H1 (cell line): ENCODE results near the gene SPSB2.

Experiments used
- CTBP2 ChIP-seq: IDR thresholded peaks from 2 replicates; pipeline ENCODE4 v1.7.0; 2011; ENCODE audit warnings: borderline replicate concordance, mild to moderate bottlenecking, moderate library complexity, mixed read lengths, low read length; ENCODE audit not compliant: insufficient read depth, insufficient read length
- JUN ChIP-seq: IDR thresholded peaks from 2 replicates; pipeline ENCODE4 v1.6.1; 2011; ENCODE audit warnings: low read depth, mild to moderate bottlenecking, improper control_type of control experiment, low read length
- JUND ChIP-seq: IDR thresholded peaks from 2 replicates; pipeline ENCODE4 v1.6.1; 2011; ENCODE audit warnings: mild to moderate bottlenecking, improper control_type of control experiment, low read length
- KDM1A ChIP-seq: fragments of 200-600, 300-600 bp; sonication (generic); IDR thresholded peaks from 2 replicates; pipeline ENCODE4 v1.7.1; 2016; ENCODE audit warnings: mild to moderate bottlenecking, low read length, borderline replicate concordance
- YY1 ChIP-seq: IDR thresholded peaks from 2 replicates; pipeline ENCODE4 v1.6.1; 2011; ENCODE audit warnings: low read depth, mild to moderate bottlenecking, low read length
- TF ChIP-seq, protein P1 (sequence below), 3 experiments: IDR thresholded peaks; 1 replicate in 2 of 3; 2 replicates in 1 of 3; pipeline versions ENCODE4 v1.5.1 to v1.6.1; 2011; ENCODE audit warnings: low read length in 3 of 3, mild to moderate bottlenecking in 3 of 3, inconsistent platforms in 2 of 3, low read depth in 1 of 3, moderate library complexity in 1 of 3; ENCODE audit not compliant: insufficient read depth in 1 of 3; ENCODE audit errors: control extremely low read depth in 1 of 3

DNA sequence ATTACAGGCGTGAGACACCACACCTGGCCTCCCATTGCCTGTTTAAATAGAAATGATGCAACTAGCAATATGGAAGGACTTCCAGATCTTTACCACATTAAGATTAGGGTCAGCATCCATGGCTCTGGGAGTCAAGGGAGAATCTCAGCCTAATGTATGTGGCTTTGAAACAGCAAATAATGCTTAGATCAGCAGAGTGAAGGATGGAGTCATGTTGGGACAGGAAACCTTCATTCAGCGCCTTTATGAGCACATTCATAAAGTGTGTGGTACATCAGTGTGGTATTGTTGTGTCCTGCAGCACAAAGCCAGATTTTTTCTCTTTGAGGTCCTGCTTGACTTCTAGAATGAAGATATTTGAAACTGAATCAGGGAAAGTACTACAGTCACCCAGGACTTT lies 15.3 kb upstream of the SPSB2 start:
- no peak for TF ChIP-seq KDM1A
- TF ChIP-seq JUND = no peak
- TF ChIP-seq, protein P1, sequence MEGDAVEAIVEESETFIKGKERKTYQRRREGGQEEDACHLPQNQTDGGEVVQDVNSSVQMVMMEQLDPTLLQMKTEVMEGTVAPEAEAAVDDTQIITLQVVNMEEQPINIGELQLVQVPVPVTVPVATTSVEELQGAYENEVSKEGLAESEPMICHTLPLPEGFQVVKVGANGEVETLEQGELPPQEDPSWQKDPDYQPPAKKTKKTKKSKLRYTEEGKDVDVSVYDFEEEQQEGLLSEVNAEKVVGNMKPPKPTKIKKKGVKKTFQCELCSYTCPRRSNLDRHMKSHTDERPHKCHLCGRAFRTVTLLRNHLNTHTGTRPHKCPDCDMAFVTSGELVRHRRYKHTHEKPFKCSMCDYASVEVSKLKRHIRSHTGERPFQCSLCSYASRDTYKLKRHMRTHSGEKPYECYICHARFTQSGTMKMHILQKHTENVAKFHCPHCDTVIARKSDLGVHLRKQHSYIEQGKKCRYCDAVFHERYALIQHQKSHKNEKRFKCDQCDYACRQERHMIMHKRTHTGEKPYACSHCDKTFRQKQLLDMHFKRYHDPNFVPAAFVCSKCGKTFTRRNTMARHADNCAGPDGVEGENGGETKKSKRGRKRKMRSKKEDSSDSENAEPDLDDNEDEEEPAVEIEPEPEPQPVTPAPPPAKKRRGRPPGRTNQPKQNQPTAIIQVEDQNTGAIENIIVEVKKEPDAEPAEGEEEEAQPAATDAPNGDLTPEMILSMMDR (IDR thresholded peaks at IDR 0.05; ENCODE audit: control extremely low read depth in 1 of 3, insufficient read depth in 1 of 3, low read depth in 1 of 3, low read length in 3 of 3) = no peak
- no peak for TF ChIP-seq JUN
- TF ChIP-seq CTBP2 = no peak
- no peak for TF ChIP-seq YY1
